Vagina (tissue), 2 donors: Measurements from ENCODE around the gene HMX1.

Source experiments
- CTCF ChIP-seq, 3 experiments: fragments of 450-650 bp in 2 of 3; fragments of 200-600 bp in 1 of 3; sonication (generic) in 1 of 3; IDR thresholded peaks; one replicate each; pipeline ENCODE4 v1.5.1; 2017 to 2019; ENCODE audit warnings: antibody characterized with exemption in 3 of 3, mild to moderate bottlenecking in 2 of 3, moderate library complexity in 2 of 3
- POLR2A ChIP-seq, 2 donors: fragments of 450-650 bp; IDR thresholded peaks; one replicate each; pipeline ENCODE4 v1.6.1; 2017; ENCODE audit warnings: antibody characterized with exemption in 2 of 2, mild to moderate bottlenecking in 2 of 2, moderate library complexity in 2 of 2

- no peak for TF ChIP-seq CTCF (IDR thresholded peaks at IDR 0.05)
- TF ChIP-seq POLR2A (IDR thresholded peaks at IDR 0.05), result no peak
Observed at GRCh38 chr4:8819473-8820177, 52.0 kb downstream of the HMX1 start.
